NCI-H187 (cell line): Measurements from ENCODE around the gene BACE2.
A peak's percentile ranks its signal among the peaks of the same experiment; 100 is the strongest.
"Not testable (repeated sequence)": the region's sequence is repeated elsewhere in the genome, so short reads cannot be mapped to it uniquely, and the experiment has no call there.

Source experiments
- DNase-seq, 2 experiments: peaks; one replicate each; lab custom pipeline; 2025; lab: John Stamatoyannopoulos, UW

BACE2 gene

GRCh38 chr21:41185802-41186201 is 17.8 kb downstream of the BACE2 start:
- DNase-seq, result no peak

DNA sequence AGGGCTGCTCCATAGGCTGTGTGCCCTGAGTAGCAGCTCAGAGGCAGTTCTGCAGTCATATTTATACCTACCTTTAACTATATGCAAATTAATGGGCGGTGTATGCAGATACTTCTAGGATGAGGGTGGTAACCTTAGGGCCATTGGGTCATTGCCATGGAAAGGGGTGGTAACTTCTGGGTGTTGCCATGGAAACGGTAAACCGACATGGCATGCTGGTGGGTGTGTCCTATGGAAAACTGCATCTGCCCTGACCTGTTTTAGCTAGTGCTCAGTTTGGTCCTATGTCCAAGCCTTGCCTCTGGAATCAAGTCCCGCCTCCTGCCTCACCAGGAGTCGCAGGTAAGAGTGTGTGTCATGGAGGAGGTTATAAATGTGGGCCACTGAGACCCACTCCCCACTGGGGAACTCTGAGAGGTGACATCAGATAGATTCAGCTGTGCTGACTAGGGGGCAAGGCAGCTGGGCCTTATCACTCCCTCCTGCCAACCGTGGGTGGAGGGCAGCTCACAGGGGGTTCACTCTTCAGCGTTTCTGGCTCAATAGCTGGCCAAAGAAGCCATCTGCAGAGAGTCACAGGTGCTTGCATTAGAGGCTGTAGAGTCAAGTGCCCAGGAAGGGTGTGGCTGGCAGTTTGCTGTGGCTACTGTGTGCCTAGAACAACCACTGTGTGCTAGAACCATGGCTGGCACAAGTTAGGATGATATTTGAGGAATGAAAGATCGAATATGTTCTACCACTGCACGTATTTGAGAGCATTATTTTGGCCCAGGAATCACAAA is 19.0 kb downstream of the BACE2 start:
- no peak for DNase-seq

GRCh38 chr21:41187537-41188025 is 19.6 kb downstream of the BACE2 start:
- peak in 1 of 2 experiments; percentile 48 for DNase-seq

DNA sequence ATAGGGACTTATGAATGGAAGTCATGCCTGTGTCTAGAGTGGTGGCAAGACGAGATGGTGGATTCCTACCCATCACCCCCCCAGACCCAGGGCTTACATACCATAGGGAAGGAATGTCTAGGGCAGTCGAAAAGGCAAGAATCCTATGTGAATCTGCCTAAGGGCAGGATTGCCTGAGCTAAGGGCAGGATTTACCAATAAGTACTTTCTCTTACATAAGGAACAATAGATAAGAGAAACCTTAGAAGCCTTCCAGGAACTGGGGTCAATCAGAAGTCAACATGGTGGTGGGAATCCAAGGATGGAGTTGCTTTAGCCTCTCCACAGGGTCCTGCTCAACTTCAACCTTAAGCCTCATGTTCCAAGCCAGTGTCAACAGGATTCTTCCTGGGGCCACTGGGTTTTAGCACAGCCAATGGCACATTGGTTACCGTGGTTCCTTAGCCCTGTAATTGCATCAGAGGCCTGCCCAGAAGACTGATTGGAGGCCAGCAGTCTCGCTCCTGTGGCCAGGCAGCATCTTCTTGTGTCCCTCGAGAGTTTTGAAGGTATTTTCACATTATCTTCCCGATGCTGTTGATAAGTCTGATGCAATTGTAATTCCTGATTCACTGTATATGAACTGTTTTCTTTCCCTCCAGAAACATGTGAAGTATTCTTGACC is 20.7 kb downstream of the BACE2 start:
- DNase-seq, result no peak

DNA sequence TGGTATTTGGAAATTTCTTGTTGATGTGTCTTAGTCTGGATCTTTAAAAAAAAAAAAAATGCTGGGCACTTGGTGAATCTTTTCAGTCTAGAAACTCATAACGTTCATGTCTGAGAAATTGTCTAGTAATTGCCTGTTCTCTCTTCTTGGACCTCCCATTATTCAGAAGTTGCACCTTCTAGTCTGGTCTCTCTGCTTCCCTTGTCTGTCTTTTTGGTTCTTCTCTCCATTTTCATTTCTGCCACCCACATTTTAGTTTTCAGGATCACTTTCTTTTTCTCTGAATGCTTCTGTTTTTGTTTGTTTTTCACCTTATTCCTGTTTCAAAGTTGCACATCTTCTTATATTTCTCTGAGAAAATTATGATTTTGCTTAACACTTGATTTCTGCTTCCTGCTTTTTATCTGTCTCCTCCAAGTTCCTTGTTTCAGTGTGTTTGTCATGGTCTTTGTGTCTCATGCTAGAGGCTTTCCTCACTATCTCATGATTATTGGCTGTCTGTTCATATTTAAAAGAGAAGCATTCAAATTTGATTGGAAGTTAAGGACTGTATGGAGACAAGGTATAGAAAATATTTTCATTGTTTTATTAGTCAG is 21.3 kb downstream of the BACE2 start:
- DNase-seq, result no peak

DNA sequence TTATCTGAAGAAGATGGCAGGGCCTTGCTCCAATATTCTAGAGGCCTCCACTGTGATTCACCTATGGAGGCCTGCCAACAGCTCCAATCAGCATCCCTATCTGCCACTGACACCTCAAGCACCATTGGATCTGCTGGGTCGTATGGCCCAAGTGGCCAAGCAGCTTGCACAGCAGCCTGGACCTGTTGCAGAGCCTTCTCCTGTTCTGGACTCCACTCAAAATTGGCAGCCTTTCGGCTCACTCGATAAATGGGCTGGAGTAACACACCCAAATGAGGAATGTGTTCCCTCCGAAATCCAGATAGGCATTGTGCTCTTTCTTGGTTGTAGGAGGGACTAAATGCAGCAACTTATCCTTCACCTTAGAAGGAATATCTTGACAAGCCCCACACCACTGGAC is 24.6 kb downstream of the BACE2 start:
- DNase-seq, result not testable (repeated sequence)

- DNase-seq, result no peak
Measured at GRCh38 chr21:41195311-41195710, 27.4 kb downstream of the BACE2 start.

DNA sequence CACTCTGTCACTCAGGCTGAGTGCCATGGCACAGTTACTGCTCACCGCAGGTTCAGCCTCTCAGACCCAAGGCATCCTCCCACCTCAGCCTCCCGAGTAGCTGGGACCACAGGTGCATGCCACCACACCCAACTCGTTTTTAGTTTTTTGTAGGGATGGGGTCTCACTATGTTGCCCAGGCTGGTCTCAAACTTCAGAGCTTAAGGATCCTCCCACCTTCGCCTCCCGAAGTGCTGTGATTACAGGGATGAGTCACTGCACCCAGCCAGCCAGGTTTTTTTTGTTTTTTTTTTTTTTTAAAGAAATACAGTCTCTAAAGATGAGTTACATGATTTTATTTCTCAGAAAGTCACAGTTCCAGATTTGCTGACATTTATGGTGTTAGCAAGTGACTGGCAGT is 29.0 kb downstream of the BACE2 start:
- DNase-seq, result no peak

DNA sequence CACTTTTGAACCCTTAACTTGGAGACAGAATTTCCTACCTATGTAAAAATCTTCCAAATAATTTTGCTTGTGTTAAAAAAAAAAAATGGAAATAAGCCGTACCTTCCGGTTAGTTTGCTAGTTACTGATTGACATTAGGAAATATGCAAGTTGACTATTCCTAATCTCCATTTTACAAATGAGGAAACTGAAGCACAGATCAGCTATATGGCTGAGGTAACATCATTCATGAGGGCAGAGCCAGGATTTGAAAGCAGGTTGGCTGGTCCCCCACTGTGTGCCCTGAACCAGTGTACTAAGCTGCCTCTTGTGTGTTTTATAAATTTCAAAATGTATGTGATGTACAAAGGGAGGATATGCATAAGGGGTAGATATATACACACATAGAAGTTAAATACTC is 29.6 kb downstream of the BACE2 start:
- DNase-seq, result no peak

DNA sequence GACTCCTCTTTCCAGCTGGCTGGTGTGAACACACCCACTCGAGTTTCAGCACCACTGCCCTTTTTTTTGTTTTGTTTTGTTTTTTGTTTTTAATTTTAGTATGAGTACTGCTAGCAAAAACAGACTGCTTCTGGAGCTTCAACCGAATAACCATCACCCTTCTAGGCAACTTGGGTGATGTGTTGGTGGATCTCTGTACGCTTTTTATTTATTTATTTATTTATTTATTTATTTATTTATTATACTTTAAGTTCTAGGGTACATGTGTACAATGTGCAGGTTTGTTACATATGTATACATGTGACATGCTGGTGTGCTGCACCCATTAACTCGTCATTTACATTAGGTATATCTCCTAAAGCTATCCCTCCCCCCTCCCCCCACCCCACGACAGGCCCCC is 30.7 kb downstream of the BACE2 start:
- not testable (repeated sequence) for DNase-seq

DNA sequence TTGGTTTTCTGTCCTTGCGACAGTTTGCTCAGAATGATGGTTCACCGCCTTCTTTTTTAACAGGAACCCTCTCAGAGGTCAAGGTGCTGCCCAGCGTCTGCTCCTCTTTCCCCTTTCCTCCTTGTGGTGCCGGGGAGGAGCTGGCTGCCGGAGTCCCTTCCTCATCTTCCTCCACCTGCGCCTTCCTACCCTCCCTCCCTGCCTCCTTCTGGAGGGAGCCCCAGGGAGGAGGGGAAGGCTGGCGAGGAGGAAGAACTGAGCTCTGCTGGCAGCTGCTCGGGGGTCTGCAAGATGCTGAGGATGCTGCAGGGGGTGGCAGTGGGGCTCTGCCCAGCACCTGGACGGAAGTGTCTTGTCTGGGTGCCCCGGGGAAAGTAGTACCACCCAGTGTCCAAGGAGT is 31.2 kb downstream of the BACE2 start:
- no peak for DNase-seq

DNA sequence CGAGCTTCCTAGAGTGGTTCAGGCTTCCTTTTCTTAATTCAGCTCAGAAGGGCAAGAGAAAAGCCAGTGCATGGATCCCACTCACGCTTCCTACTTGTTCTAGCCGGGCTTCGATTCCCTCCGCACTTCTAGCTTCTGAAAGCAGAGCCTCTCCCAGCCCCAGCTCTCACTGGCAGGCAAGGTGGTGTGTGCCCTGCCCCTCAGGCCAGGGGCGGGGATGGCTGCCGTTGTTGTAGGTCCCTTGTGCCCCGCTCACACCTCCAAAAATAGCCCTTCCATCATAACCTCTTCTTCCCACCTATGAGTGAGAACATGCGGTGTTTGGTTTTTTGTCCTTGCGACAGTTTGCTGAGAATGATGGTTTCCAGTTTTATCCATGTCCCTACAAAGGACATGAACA is 31.6 kb downstream of the BACE2 start:
- DNase-seq, result no peak

DNA sequence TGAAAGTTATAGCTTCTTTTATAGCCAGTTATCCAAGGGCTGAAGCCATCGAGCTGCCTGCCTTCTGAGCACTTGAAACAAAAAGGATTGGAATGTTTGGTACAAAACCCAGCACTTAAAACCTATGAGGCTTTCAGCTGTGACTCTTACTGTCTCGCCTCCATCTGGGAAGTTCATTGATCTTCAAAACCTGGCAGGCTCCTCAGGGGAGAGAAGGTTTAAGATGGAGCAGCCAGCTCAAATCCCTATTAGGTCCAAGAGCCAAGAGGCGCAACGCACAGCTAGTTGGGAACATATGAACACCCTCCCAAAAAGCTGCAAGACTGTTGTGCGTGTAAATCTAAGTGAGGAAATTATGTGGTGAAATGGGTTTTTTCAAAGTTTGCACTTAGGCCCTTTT is 33.4 kb downstream of the BACE2 start:
- DNase-seq, result no peak

DNA sequence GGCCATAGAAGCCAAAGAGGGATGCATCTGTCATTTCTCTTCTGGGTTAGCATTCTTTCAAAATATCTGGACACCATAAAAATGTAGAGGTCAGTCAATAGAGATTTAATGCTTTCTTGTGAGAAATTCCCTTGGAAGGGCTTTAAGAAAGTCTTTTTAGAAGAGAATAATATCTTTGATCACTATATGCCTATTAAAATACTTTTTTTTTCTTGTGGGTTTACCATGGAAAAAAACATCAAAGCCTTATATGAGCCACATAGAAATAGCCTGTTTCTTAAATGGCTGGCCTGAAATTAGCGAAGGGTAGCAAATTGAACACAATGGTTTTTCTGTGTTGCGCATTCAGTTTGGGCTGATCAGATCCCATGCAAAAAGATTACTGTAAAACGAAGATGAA is 36.8 kb downstream of the BACE2 start:
- DNase-seq, result no peak

- DNase-seq, result no peak
Measured at GRCh38 chr21:41207401-41208375, 39.7 kb downstream of the BACE2 start.

DNA sequence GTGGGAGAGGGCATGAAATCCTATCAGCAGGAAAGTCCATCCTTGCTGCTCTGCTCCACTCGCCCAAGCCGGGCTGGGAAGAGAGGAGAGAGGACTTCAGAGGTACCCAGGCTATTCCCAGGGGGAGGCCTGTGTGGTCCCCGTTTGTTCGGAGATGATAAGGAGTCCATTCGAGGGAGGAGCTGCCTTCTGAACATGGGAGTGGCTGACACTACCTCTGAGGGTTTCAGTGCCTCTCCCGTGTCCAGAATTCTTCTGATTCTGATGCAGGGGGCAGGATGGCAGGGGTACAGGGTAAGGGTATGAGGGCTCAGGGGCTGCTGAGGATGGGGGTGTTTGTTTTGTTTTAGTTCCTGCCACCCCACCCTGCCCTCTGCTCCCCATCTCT is 40.4 kb downstream of the BACE2 start:
- no peak for DNase-seq

- no peak for DNase-seq
Measured at GRCh38 chr21:41209016-41209619, 41.2 kb downstream of the BACE2 start.

DNA sequence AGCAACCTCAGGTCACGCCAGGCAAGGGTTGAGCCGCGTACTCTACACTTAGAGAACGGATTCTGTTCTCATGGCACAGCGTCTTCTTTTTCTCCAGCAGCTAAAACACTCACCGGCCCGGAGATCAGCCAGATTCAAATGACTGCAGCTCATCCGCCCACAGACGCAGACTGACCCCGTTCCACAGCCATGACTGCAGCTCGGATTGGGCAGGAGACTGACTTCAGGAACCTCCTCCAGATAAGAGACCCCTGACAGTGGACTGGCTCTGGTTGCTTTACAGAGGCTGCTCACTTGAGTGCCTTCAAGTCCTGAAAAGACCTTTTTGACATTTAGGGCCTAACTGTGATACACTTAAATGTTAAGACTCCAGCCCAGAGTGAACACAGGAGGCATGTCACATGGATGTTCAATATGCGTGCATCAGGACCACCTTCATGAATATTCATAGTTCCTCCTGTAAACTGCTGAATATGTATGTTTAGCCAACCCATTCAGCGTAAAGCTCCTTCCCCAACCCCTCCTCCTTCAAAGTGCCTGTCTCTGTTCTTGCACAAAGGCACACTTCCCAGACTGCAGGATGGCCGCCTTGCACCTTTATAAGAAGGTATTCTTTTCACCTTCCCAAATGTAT is 42.6 kb downstream of the BACE2 start:
- DNase-seq, result no peak

DNA sequence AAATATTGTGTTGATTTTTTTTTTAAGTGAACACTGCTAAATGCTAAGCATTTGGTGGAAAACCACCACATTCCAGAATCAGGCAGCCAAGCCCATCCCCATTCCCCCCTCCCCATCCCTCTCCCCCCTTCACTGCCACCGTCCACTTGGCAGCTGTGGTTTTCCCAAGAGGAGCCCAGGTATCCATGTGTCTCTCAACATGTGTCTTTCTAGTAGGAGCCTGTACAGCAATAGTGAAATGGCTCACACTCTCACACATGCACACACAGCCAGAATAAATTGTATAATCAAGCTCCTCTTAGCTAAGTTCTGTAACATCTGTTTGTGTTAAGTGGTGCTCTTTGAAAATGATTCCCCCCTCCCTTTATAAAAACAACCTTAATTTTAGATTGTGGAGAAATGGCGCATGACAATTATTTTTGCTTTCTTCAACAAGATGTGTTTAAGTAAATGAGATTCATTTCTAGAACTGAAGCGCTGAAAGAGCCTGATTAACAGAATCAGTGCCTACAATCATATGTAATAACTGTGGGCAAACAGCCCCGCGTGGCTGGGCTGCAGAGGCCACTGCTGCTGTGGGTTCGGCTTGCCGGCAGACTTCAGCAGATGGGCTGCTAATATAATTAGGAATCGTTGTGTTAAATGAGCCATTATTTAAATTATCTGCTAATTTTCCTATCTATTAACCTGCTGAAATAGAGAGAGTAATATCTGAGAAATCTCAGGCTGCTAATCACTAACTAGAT is 43.3 kb downstream of the BACE2 start:
- no peak for DNase-seq

- DNase-seq, result no peak
Measured at GRCh38 chr21:41213021-41213420, 45.1 kb downstream of the BACE2 start.
